Trophoblast cell (in vitro differentiated cells and primary cell): ENCODE data around the gene HIVEP3.
A peak's percentile ranks its signal among the peaks of the same experiment; 100 is the strongest.

Experiments used
- DNase-seq, 2 donors: peaks; one replicate each; pipeline ENCODE4 v3.0.0-alpha.2; 2016
- H2AFZ ChIP-seq: 2 replicates; pipeline ENCODE4 v1.6.1; 2013; ENCODE audit warnings: low read length, moderate library complexity, mild to moderate bottlenecking; ENCODE audit not compliant: insufficient read depth, poor library complexity
- H2AK5ac ChIP-seq: 2 replicates; pipeline ENCODE4 v1.6.1; 2013; ENCODE audit warnings: mild to moderate bottlenecking, low read length
- H2BK120ac ChIP-seq: 2 replicates; pipeline ENCODE4 v1.6.1; 2013; ENCODE audit warnings: low read length, mild to moderate bottlenecking, moderate library complexity; ENCODE audit not compliant: insufficient read depth, poor library complexity
- H2BK12ac ChIP-seq: 2 replicates; pipeline ENCODE4 v1.6.1; 2013; ENCODE audit warnings: mild to moderate bottlenecking, low read length, moderate library complexity
- H2BK5ac ChIP-seq: 2 replicates; pipeline ENCODE4 v1.6.1; 2013; ENCODE audit warnings: low read length, low read depth, moderate library complexity, mild to moderate bottlenecking; ENCODE audit not compliant: poor library complexity
- H3K14ac ChIP-seq: 2 replicates; pipeline ENCODE4 v1.6.1; 2013; ENCODE audit warnings: mild to moderate bottlenecking, low read length
- H3K18ac ChIP-seq: 2 replicates; pipeline ENCODE4 v1.6.1; 2013; ENCODE audit warnings: mild to moderate bottlenecking, low read length
- H3K23ac ChIP-seq: 2 replicates; pipeline ENCODE4 v1.6.1; 2013; ENCODE audit warnings: low read length
- H3K27ac ChIP-seq: 2 replicates; pipeline ENCODE4 v1.5.1; 2013; ENCODE audit warnings: low read depth, mild to moderate bottlenecking, inconsistent platforms, low read length, moderate library complexity
- H3K27me3 ChIP-seq: 2 replicates; pipeline ENCODE4 v1.6.1; 2013; ENCODE audit warnings: inconsistent platforms, mild to moderate bottlenecking, low read length, moderate library complexity; ENCODE audit not compliant: insufficient read depth
- H3K36me3 ChIP-seq, 2 experiments: 1 replicate in 1 of 2; 2 replicates in 1 of 2; pipeline ENCODE4 v1.6.1; 2013; ENCODE audit warnings: low read length in 2 of 2, mild to moderate bottlenecking in 2 of 2, moderate library complexity in 1 of 2; ENCODE audit not compliant: insufficient read depth in 2 of 2, control insufficient read depth in 1 of 2
- H3K4ac ChIP-seq: 2 replicates; pipeline ENCODE4 v1.6.1; 2013; ENCODE audit warnings: low read depth, mild to moderate bottlenecking, low read length, moderate library complexity
- H3K4me1 ChIP-seq, 2 experiments: 1 replicate in 1 of 2; 2 replicates in 1 of 2; pipeline ENCODE4 v1.6.1; 2013; ENCODE audit warnings: low read length in 2 of 2, mild to moderate bottlenecking in 2 of 2, moderate library complexity in 1 of 2; ENCODE audit not compliant: insufficient read depth in 2 of 2, control insufficient read depth in 1 of 2
- H3K4me2 ChIP-seq: 2 replicates; pipeline ENCODE4 v1.6.1; 2013; ENCODE audit warnings: inconsistent platforms, mild to moderate bottlenecking, low read length, moderate library complexity
- H3K4me3 ChIP-seq: 2 replicates; pipeline ENCODE4 v1.5.1; 2013; ENCODE audit warnings: mild to moderate bottlenecking, low read depth, low read length, inconsistent platforms
- H3K79me1 ChIP-seq: one replicate; pipeline ENCODE4 v1.6.1; 2013; ENCODE audit warnings: low read length
- H3K79me2 ChIP-seq: 2 replicates; pipeline ENCODE4 v1.6.1; 2013; ENCODE audit warnings: low read length, mild to moderate bottlenecking; ENCODE audit not compliant: control insufficient read depth, insufficient read depth, poor library complexity
- H3K9ac ChIP-seq: 2 replicates; pipeline ENCODE4 v1.6.1; 2013; ENCODE audit warnings: mild to moderate bottlenecking, low read length
- H3K9me3 ChIP-seq: 2 replicates; pipeline ENCODE4 v1.6.1; 2013; ENCODE audit warnings: low read depth, mild to moderate bottlenecking, control low read depth, inconsistent platforms, low read length; ENCODE audit not compliant: insufficient read depth
- H4K12ac ChIP-seq: 2 replicates; pipeline ENCODE4 v1.6.1; 2013; ENCODE audit warnings: low read depth, mild to moderate bottlenecking, low read length, moderate library complexity
- H4K8ac ChIP-seq: 2 replicates; pipeline ENCODE4 v1.6.1; 2013; ENCODE audit warnings: low read depth, mild to moderate bottlenecking, low read length, moderate library complexity
- H4K91ac ChIP-seq: one replicate; pipeline ENCODE4 v1.6.1; 2013; ENCODE audit warnings: low read depth, mild to moderate bottlenecking, low read length, moderate library complexity
- WGBS: extraction: QIAGEN DNeasy Blood & Tissue Kit; methylation state at CpG from one replicate; pipeline ENCODE4 v1.1.7; 2013; ENCODE audit warnings: missing lambda C conversion rate; ENCODE audit not compliant: insufficient read length, insufficient coverage; ENCODE audit errors: extremely low coverage; 5-methylcytosine and 5-hydroxymethylcytosine counted together

Gene HIVEP3

DNA sequence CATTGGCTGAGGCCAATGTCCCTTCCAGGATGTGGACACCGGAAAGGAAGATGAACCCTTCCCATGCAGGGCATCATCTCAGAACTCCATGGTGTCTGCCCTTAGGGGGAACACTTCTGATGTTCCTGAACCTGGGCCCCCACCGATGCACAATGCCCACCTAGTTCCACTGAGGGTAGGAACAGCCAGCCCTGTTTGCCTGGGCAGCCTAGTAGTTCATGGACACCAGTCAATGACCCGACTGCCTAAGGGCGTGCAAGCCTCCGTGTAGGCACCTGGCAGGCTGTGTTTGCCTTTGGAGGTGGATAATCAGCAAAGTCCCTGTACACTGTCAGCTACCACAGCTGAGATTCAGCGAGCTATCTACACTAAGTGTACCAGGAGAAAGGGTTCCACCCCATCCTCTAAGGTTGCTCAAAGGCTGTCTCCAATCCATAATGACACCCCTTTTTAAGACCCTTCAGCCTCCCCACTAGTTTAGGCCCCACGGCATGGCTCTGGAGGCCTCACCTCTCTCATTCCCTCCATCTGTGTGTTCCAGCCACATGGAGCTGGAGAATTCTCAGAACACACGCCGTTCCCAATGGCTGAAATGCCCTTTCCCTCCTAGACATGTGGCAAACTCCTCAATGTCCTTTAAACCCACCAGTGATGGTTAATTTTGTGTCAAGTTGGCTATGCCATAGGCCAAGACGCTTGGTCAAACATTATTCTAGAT, 309.4 kb downstream of the HIVEP3 start:
- no peak overlapping the region for H2BK12ac ChIP-seq
- H3K79me2 ChIP-seq = no peaks in the 10 kb centered on the region
- H3K4me2 ChIP-seq = no peak overlapping the region
- H2BK120ac ChIP-seq = no peak overlapping the region
- no peak overlapping the region for H2BK5ac ChIP-seq
- no peak overlapping the region for H3K27ac ChIP-seq
- H3K27me3 ChIP-seq = no peaks in the 10 kb centered on the region
- H3K4me1 ChIP-seq = peaks cover 0 to 2% of the 10 kb centered on the region in 2 experiments
- no peak overlapping the region for H3K4ac ChIP-seq
- no peaks in the 10 kb centered on the region for H3K36me3 ChIP-seq
- H3K4me3 ChIP-seq = no peak overlapping the region
- H3K18ac ChIP-seq = no peak overlapping the region
- H3K14ac ChIP-seq = no peak overlapping the region
- no peak overlapping the region for H4K91ac ChIP-seq
- no peak overlapping the region for H4K8ac ChIP-seq
- H2AFZ ChIP-seq = no peak overlapping the region
- WGBS = no CpG with 5 or more reads among the region's 10 CpGs
- DNase-seq = no peak
- no peak overlapping the region for H4K12ac ChIP-seq
- no peak overlapping the region for H2AK5ac ChIP-seq
- no peak overlapping the region for H3K9ac ChIP-seq
- H3K23ac ChIP-seq = no peak overlapping the region
- H3K9me3 ChIP-seq = peaks cover 2% of the 10 kb centered on the region
- H3K79me1 ChIP-seq = no peaks in the 10 kb centered on the region

DNA sequence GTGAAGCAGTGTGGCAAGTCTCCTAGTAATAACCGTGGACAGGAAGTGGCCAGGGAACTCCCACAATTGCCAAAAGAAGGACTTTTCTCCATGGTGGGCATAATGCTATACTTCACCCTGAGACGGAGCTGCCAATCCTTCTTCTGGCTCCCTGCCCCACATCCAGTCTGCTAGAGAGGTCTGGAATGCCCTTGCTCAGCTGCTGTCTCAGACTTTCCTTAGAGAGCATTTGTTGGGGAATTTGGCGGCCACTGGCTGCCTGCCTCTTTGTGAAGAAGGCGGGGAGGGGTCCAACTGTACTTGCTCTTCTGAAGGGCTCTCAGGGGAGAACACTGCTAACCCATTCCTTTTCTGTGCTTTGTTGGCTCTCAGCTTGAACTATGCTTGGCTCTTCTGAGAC, 310.5 kb downstream of the HIVEP3 start:
- Histone ChIP-seq H3K4ac (no peak overlapping the region), H4K8ac (no peak overlapping the region), H3K9ac (no peak overlapping the region), H4K12ac (no peak overlapping the region), H3K4me2 (no peak overlapping the region), H3K27me3 (no peaks in the 10 kb centered on the region), H3K9me3 (peaks cover 2% of the 10 kb centered on the region), H3K4me1 (peaks cover 0 to 2% of the 10 kb centered on the region in 2 experiments), H3K18ac (no peak overlapping the region), H3K4me3 (no peak overlapping the region), H2AFZ (no peak overlapping the region), H3K36me3 (no peaks in the 10 kb centered on the region), H3K79me2 (no peaks in the 10 kb centered on the region), H2BK12ac (no peak overlapping the region), H2BK5ac (no peak overlapping the region), H2AK5ac (no peak overlapping the region), H4K91ac (no peak overlapping the region), H3K27ac (no peak overlapping the region), H3K14ac (no peak overlapping the region), H3K23ac (no peak overlapping the region), H3K79me1 (no peaks in the 10 kb centered on the region), H2BK120ac (no peak overlapping the region)
- DNase-seq = peak in 1 of 2 donors; percentile 12
- no CpG with 5 or more reads among the region's 4 CpGs for WGBS

DNA sequence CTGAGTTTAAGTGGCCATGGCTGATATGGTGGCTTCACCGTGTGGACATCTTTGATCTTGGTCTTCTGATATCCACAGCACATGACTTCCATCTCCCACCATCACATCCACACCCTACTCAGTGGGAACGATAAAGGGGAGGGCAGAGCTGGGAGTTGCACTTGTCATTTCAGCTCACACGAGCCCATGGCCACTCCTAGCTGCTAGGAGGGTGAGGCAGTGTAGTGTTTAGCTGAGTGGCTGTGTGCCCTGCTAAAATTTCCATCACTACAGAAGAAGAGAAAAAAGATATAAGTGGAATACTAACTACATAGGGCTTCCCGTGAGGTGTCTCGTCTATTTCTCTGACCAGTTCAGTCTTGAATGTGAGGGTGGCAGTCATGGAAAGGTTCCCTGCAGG, 310.9 kb downstream of the HIVEP3 start:
- H3K79me1 ChIP-seq = no peaks in the 10 kb centered on the region
- H3K9me3 ChIP-seq = peaks cover 2% of the 10 kb centered on the region
- H3K4me3 ChIP-seq = no peak overlapping the region
- WGBS = no CpG with 5 or more reads among the region's 5 CpGs
- H3K27me3 ChIP-seq = no peaks in the 10 kb centered on the region
- H4K12ac ChIP-seq = no peak overlapping the region
- H2BK120ac ChIP-seq = no peak overlapping the region
- no peak overlapping the region for H2AFZ ChIP-seq
- H2BK5ac ChIP-seq = no peak overlapping the region
- no peak overlapping the region for H2AK5ac ChIP-seq
- no peak overlapping the region for H2BK12ac ChIP-seq
- H3K4me1 ChIP-seq = peaks cover 0 to 2% of the 10 kb centered on the region in 2 experiments
- H3K27ac ChIP-seq = no peak overlapping the region
- no peak overlapping the region for H3K14ac ChIP-seq
- no peaks in the 10 kb centered on the region for H3K79me2 ChIP-seq
- H4K91ac ChIP-seq = no peak overlapping the region
- DNase-seq = no peak
- H3K18ac ChIP-seq = no peak overlapping the region
- H4K8ac ChIP-seq = no peak overlapping the region
- H3K4me2 ChIP-seq = no peak overlapping the region
- H3K9ac ChIP-seq = no peak overlapping the region
- H3K4ac ChIP-seq = no peak overlapping the region
- H3K36me3 ChIP-seq = no peaks in the 10 kb centered on the region
- no peak overlapping the region for H3K23ac ChIP-seq

DNA sequence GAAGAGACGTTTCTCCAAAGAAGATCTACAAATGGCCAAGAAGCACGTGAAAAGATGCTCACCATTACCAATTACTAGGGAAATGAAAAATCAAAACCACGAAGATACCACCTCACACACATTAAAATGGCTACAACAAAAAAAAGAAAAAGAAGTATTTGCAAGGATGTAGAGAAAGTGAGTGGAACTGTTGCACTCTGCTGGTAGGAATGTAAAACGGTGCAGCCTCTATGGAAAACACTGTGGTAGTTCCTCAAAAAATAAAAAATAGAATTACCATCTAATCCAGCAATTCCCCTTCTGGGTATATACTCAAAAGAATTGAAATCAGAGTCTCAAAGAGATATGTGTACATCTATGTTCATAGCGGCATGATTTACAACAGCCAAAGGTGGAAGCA, 318.8 kb downstream of the HIVEP3 start:
- peak; percentile 11 to 73 for DNase-seq

More for the DNA sequence above, 318.8 kb downstream of the HIVEP3 start:
- Histone ChIP-seq H2BK5ac (no peak overlapping the region), H3K27me3 (no peaks in the 10 kb centered on the region), H3K4me3 (no peak overlapping the region), H3K79me2 (no peaks in the 10 kb centered on the region), H2AK5ac (no peak overlapping the region), H3K4me2 (no peak overlapping the region), H3K9me3 (no peaks in the 10 kb centered on the region), H3K79me1 (no peaks in the 10 kb centered on the region), H3K23ac (no peak overlapping the region), H2AFZ (no peak overlapping the region), H4K91ac (no peak overlapping the region), H3K18ac (no peak overlapping the region), H2BK12ac (no peak overlapping the region), H3K36me3 (no peaks in the 10 kb centered on the region), H3K14ac (no peak overlapping the region), H3K27ac (no peak overlapping the region), H2BK120ac (no peak overlapping the region), H4K12ac (no peak overlapping the region), H4K8ac (no peak overlapping the region), H3K9ac (no peak overlapping the region), H3K4me1 (no peaks in the 10 kb centered on the region), H3K4ac (no peak overlapping the region)
- no CpG with 5 or more reads among the region's 5 CpGs for WGBS
